DOHH2 (cell line): ENCODE measurements around the gene POLN.

Experiments
- EZH2phosphoT487 ChIP-seq: fragments of 200-600 bp; sonication (generic); IDR thresholded peaks from 2 replicates; pipeline ENCODE4 v1.6.1; 2017; ENCODE audit warnings: borderline replicate concordance, mild to moderate bottlenecking, antibody characterized with exemption, low read length, moderate library complexity, mixed read lengths
- TF ChIP-seq, protein P1 (sequence below): fragments of 200-600 bp; sonication (generic); IDR thresholded peaks from one replicate; pipeline ENCODE4 v1.5.1; 2014; ENCODE audit warnings: antibody characterized with exemption, mild to moderate bottlenecking, low read depth, low read length; ENCODE audit not compliant: poor library complexity, severe bottlenecking

- peak; percentile 77; the same call in 1 of the 2 replicates for TF ChIP-seq EZH2phosphoT487
- TF ChIP-seq, protein P1, sequence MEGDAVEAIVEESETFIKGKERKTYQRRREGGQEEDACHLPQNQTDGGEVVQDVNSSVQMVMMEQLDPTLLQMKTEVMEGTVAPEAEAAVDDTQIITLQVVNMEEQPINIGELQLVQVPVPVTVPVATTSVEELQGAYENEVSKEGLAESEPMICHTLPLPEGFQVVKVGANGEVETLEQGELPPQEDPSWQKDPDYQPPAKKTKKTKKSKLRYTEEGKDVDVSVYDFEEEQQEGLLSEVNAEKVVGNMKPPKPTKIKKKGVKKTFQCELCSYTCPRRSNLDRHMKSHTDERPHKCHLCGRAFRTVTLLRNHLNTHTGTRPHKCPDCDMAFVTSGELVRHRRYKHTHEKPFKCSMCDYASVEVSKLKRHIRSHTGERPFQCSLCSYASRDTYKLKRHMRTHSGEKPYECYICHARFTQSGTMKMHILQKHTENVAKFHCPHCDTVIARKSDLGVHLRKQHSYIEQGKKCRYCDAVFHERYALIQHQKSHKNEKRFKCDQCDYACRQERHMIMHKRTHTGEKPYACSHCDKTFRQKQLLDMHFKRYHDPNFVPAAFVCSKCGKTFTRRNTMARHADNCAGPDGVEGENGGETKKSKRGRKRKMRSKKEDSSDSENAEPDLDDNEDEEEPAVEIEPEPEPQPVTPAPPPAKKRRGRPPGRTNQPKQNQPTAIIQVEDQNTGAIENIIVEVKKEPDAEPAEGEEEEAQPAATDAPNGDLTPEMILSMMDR, result no peak
Measured at GRCh38 chr4:2041239-2042130, 200.4 kb downstream of the POLN start.
